Measurements from ENCODE around the gene THEM5.
"Not testable (repeated sequence)": the region's sequence is repeated elsewhere in the genome, so short reads cannot be mapped to it uniquely, and the experiment has no call there.

The THEM5 gene

GRCh38 chr1:151858886-151859665 is 5.6 kb upstream of the THEM5 start:
- H3K36me3 ChIP-seq: no peaks in the 10 kb centered on the region

GRCh38 chr1:151858030-151858746 is 4.7 kb upstream of the THEM5 start:
- no peak for TF ChIP-seq Cebpa-rat (IDR thresholded peaks at IDR 0.05)
- no peaks in the 10 kb centered on the region for H3K27me3 ChIP-seq

More at GRCh38 chr1:151858886-151859665, 5.6 kb upstream of the THEM5 start:
- Histone ChIP-seq H3K4me2 (peak overlapping the region; percentile 11 to 78 (median 65); a peak in 20 of 22 replicates), H3K4me1 (peaks cover 14 to 71% (median 19%) of the 10 kb centered on the region in 10 experiments), H3K27me3 (no peaks in the 10 kb centered on the region), H3K9me3 (replicated peaks in 1 of 11) (no peaks in the 10 kb centered on the region), H3K27ac (no peak overlapping the region), H3K9ac (no peak overlapping the region), H4K20me1 (no peaks in the 10 kb centered on the region), H3K4me3 (no peak overlapping the region)
- no peak for TF ChIP-seq Cebpa-rat (IDR thresholded peaks at IDR 0.05)

GRCh38 chr1:151855933-151856332 is 2.4 kb upstream of the THEM5 start:
- Histone ChIP-seq H3K4me3 (no peak overlapping the region), H4K20me1 (no peaks in the 10 kb centered on the region), H3K4me2 (peak overlapping the region in 3 of 11 experiments; percentile 20 to 77 (median 38); a peak in 4 of 22 replicates), H3K9ac (peak overlapping the region in 1 of 11 experiments; percentile 23; a peak in 1 of 22 replicates), H3K4me1 (peaks cover 14 to 63% (median 19%) of the 10 kb centered on the region in 10 experiments), H3K36me3 (no peaks in the 10 kb centered on the region), H3K27ac (no peak overlapping the region), H3K27me3 (no peaks in the 10 kb centered on the region), H3K9me3 (replicated peaks in 1 of 11) (no peaks in the 10 kb centered on the region)
- TF ChIP-seq Cebpa-rat (IDR thresholded peaks at IDR 0.05): no peak

More at GRCh38 chr1:151858030-151858746, 4.7 kb upstream of the THEM5 start:
- H3K27ac ChIP-seq: no peak overlapping the region
- H3K9me3 ChIP-seq (replicated peaks in 1 of 11): no peaks in the 10 kb centered on the region
- no peaks in the 10 kb centered on the region for H4K20me1 ChIP-seq
- peaks cover 14 to 71% (median 19%) of the 10 kb centered on the region in 10 experiments for H3K4me1 ChIP-seq
- peak overlapping the region in 4 of 11 experiments; percentile 11 to 77 (median 50); a peak in 7 of 22 replicates for H3K4me2 ChIP-seq
- no peak overlapping the region for H3K9ac ChIP-seq
- H3K4me3 ChIP-seq: no peak overlapping the region
- no peaks in the 10 kb centered on the region for H3K36me3 ChIP-seq

- not testable (repeated sequence) for H4K20me1 ChIP-seq; H3K4me3 ChIP-seq; H3K9me3 ChIP-seq (replicated peaks in 1 of 11); H3K27ac ChIP-seq; H3K27me3 ChIP-seq; H3K36me3 ChIP-seq
- peak overlapping the region in 1 of 11 experiments; percentile 23; a peak in 1 of 22 replicates for H3K9ac ChIP-seq
- peaks cover 13 to 59% (median 17%) of the 10 kb centered on the region in 10 experiments for H3K4me1 ChIP-seq
- peak overlapping the region in 3 of 11 experiments; percentile 20 to 77 (median 38); a peak in 4 of 22 replicates for H3K4me2 ChIP-seq
These were observed 2.0 kb upstream of the THEM5 start for GRCh38 chr1:151855516-151855915.

- Histone ChIP-seq H3K9me3 (replicated peaks in 1 of 11) (no peaks in the 10 kb centered on the region), H3K36me3 (no peaks in the 10 kb centered on the region), H3K4me3 (no peak overlapping the region), H4K20me1 (no peaks in the 10 kb centered on the region), H3K4me1 (peaks cover 4 to 52% (median 8%) of the 10 kb centered on the region in 10 experiments), H3K9ac (no peak overlapping the region), H3K27ac (no peak overlapping the region), H3K27me3 (no peaks in the 10 kb centered on the region), H3K4me2 (no peak overlapping the region)
- TF ChIP-seq Cebpa-rat (IDR thresholded peaks at IDR 0.05): no peak
These were observed 1.1 kb upstream of the THEM5 start for GRCh38 chr1:151854658-151855057.

GRCh38 chr1:151852733-151853132 is 779 bp downstream of the THEM5 start:
- H3K27me3 ChIP-seq: no peaks in the 10 kb centered on the region
- no peak overlapping the region for H3K27ac ChIP-seq
- no peaks in the 10 kb centered on the region for H4K20me1 ChIP-seq
- no peak for TF ChIP-seq Cebpa-rat (IDR thresholded peaks at IDR 0.05)
- H3K4me2 ChIP-seq: no peak overlapping the region
- no peaks in the 10 kb centered on the region for H3K9me3 ChIP-seq (replicated peaks in 1 of 11)
- H3K9ac ChIP-seq: no peak overlapping the region
- H3K4me3 ChIP-seq: no peak overlapping the region
- peaks cover 10 to 52% (median 15%) of the 10 kb centered on the region in 10 experiments; a peak in 19 of 20 replicates for H3K4me1 ChIP-seq
- no peaks in the 10 kb centered on the region for H3K36me3 ChIP-seq

- H3K36me3 ChIP-seq: no peaks in the 10 kb centered on the region
- no peak overlapping the region for H3K4me2 ChIP-seq
- no peak overlapping the region for H3K9ac ChIP-seq
- no peak overlapping the region for H3K27ac ChIP-seq
- no peak for TF ChIP-seq Cebpa-rat (IDR thresholded peaks at IDR 0.05)
- no peaks in the 10 kb centered on the region for H3K27me3 ChIP-seq
- no peaks in the 10 kb centered on the region for H3K9me3 ChIP-seq (replicated peaks in 1 of 11)
- H3K4me1 ChIP-seq: peaks cover 11 to 44% (median 16%) of the 10 kb centered on the region in 10 experiments; a peak in 19 of 20 replicates
- H3K4me3 ChIP-seq: no peak overlapping the region
- H4K20me1 ChIP-seq: no peaks in the 10 kb centered on the region
These were observed 1.6 kb downstream of the THEM5 start for GRCh38 chr1:151851886-151852285.

- Histone ChIP-seq H3K4me1 (peaks cover 11 to 32% (median 16%) of the 10 kb centered on the region in 10 experiments; a peak in 19 of 20 replicates), H3K4me3 (no peak overlapping the region), H3K27ac (no peak overlapping the region), H4K20me1 (no peaks in the 10 kb centered on the region), H3K36me3 (no peaks in the 10 kb centered on the region), H3K27me3 (no peaks in the 10 kb centered on the region), H3K4me2 (peak overlapping the region in 2 of 11 experiments; percentile 48 to 64; a peak in 3 of 22 replicates), H3K9ac (no peak overlapping the region), H3K9me3 (replicated peaks in 1 of 11) (no peaks in the 10 kb centered on the region)
- TF ChIP-seq Cebpa-rat (IDR thresholded peaks at IDR 0.05): no peak
These were observed 3.6 kb downstream of the THEM5 start for GRCh38 chr1:151849871-151850270.

GRCh38 chr1:151849126-151849525 is 4.4 kb downstream of the THEM5 start:
- no peak for TF ChIP-seq Cebpa-rat (IDR thresholded peaks at IDR 0.05)
- no peak overlapping the region for H3K9ac ChIP-seq
- H3K27ac ChIP-seq: no peak overlapping the region
- H3K4me1 ChIP-seq: peaks cover 11 to 30% (median 16%) of the 10 kb centered on the region in 10 experiments; a peak in 19 of 20 replicates
- H3K9me3 ChIP-seq (replicated peaks in 1 of 11): no peaks in the 10 kb centered on the region
- H3K4me3 ChIP-seq: no peak overlapping the region
- peak overlapping the region in 8 of 11 experiments; percentile 33 to 73 (median 56); a peak in 13 of 22 replicates for H3K4me2 ChIP-seq
- H3K36me3 ChIP-seq: no peaks in the 10 kb centered on the region
- no peaks in the 10 kb centered on the region for H4K20me1 ChIP-seq
- no peaks in the 10 kb centered on the region for H3K27me3 ChIP-seq
